Mesendoderm (in vitro differentiated cells): Measurements from ENCODE around the gene FAM9C.
"Not testable (repeated sequence)": the region's sequence is repeated elsewhere in the genome, so short reads cannot be mapped to it uniquely, and the experiment has no call there.

Experiments
- DNase-seq: peaks from one replicate; pipeline ENCODE4 v3.0.0; 2013
- H2AK5ac ChIP-seq: 2 replicates; pipeline ENCODE4 v1.6.1; 2013; ENCODE audit warnings: low read length, inconsistent platforms
- H2BK120ac ChIP-seq: 2 replicates; pipeline ENCODE4 v1.6.1; 2013; ENCODE audit warnings: low read depth, mild to moderate bottlenecking, low read length, moderate library complexity, mixed read lengths
- H2BK15ac ChIP-seq: replicated peaks from 2 replicates; pipeline ENCODE4 v1.6.1; 2013; ENCODE audit warnings: low read depth, mild to moderate bottlenecking, moderate library complexity
- H2BK5ac ChIP-seq: 2 replicates; pipeline ENCODE4 v1.6.1; 2013; ENCODE audit warnings: low read length, inconsistent platforms
- H3K18ac ChIP-seq: 2 replicates; pipeline ENCODE4 v1.6.1; 2013; ENCODE audit warnings: mild to moderate bottlenecking, low read length, mixed read lengths
- H3K23ac ChIP-seq: one replicate; pipeline ENCODE4 v1.6.1; 2013; ENCODE audit warnings: low read length
- H3K27ac ChIP-seq: 2 replicates; pipeline ENCODE4 v1.5.1; 2013; ENCODE audit warnings: low read depth, mild to moderate bottlenecking, inconsistent platforms, low read length, moderate library complexity
- H3K27me3 ChIP-seq: 2 replicates; pipeline ENCODE4 v1.6.1; 2013; ENCODE audit warnings: low read length, control low read depth, mild to moderate bottlenecking, inconsistent platforms; ENCODE audit not compliant: insufficient read depth, poor library complexity
- H3K36me3 ChIP-seq: 2 replicates; pipeline ENCODE4 v1.6.1; 2013; ENCODE audit warnings: low read length, inconsistent platforms; ENCODE audit not compliant: control insufficient read depth, insufficient read depth
- H3K4ac ChIP-seq: one replicate; pipeline ENCODE4 v1.6.1; 2013; ENCODE audit warnings: low read depth, mild to moderate bottlenecking, low read length, moderate library complexity
- H3K4me1 ChIP-seq: 2 replicates; pipeline ENCODE4 v1.6.1; 2013; ENCODE audit warnings: low read depth, low read length, inconsistent platforms; ENCODE audit not compliant: control insufficient read depth
- H3K4me2 ChIP-seq: 2 replicates; pipeline ENCODE4 v1.6.1; 2013; ENCODE audit warnings: low read length
- H3K4me3 ChIP-seq: 2 replicates; pipeline ENCODE4 v1.5.1; 2013; ENCODE audit warnings: mild to moderate bottlenecking, low read length
- H3K56ac ChIP-seq: one replicate; pipeline ENCODE4 v1.6.1; 2013; ENCODE audit warnings: low read length
- H3K79me1 ChIP-seq: 2 replicates; pipeline ENCODE4 v1.6.1; 2013; ENCODE audit warnings: low read length, inconsistent platforms
- H3K79me2 ChIP-seq: 2 replicates; pipeline ENCODE4 v1.6.1; 2013; ENCODE audit warnings: mild to moderate bottlenecking, low read length; ENCODE audit not compliant: control insufficient read depth, insufficient read depth
- H3K9ac ChIP-seq: 2 replicates; pipeline ENCODE4 v1.6.1; 2013; ENCODE audit warnings: low read length, inconsistent platforms
- H4K5ac ChIP-seq: one replicate; pipeline ENCODE4 v1.6.1; 2013; ENCODE audit warnings: low read length
- H4K8ac ChIP-seq: one replicate; pipeline ENCODE4 v1.6.1; 2013; ENCODE audit warnings: low read depth, mild to moderate bottlenecking, control low read depth, low read length, moderate library complexity
- WGBS: extraction: QIAGEN DNeasy Blood & Tissue Kit; methylation state at CpG from one replicate; pipeline ENCODE4 v1.1.7; 2013; ENCODE audit warnings: low lambda C conversion rate, missing lambda C conversion rate; ENCODE audit not compliant: insufficient coverage; ENCODE audit errors: extremely low coverage; 5-methylcytosine and 5-hydroxymethylcytosine counted together

Gene FAM9C

DNA sequence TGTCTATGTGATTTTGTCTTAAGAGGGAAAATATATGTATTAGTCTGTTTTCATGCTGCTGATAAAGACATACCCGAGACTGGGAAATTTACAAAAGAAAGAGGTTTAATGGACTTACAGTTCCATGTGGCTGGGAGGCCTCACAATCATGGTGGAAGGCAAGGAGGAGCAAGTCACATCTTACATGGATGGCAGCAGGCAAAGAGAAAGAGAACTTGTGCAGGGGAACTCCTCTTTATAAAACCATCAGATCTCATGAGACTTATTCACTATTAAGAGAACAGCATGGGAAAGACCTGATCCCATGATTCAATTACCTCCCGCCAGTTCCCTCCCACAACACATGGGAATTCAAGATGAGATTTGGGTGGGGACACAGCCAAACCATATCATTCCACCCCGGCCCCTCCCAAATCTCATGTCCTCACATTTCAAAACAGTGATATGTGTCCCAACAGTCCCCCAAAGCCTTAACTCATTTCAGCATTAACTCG is 16.8 kb upstream of the FAM9C start:
- not testable (repeated sequence) for H3K79me2 ChIP-seq, H2BK5ac ChIP-seq, H2BK120ac ChIP-seq, H2BK15ac ChIP-seq, H3K4me2 ChIP-seq, H3K4me3 ChIP-seq, H3K27ac ChIP-seq, H4K5ac ChIP-seq, H3K27me3 ChIP-seq, H3K56ac ChIP-seq, H3K79me1 ChIP-seq, H2AK5ac ChIP-seq, H4K8ac ChIP-seq, H3K36me3 ChIP-seq, H3K18ac ChIP-seq, H3K4ac ChIP-seq, DNase-seq, H3K23ac ChIP-seq, H3K4me1 ChIP-seq, H3K9ac ChIP-seq
- WGBS = no CpG with 5 or more reads among the region's 4 CpGs

GRCh38 chrX:13059637-13060499 is 15.4 kb upstream of the FAM9C start:
- no peak overlapping the region for H2AK5ac ChIP-seq
- H3K23ac ChIP-seq = no peak overlapping the region
- H3K56ac ChIP-seq = no peak overlapping the region
- no peaks in the 10 kb centered on the region for H3K79me2 ChIP-seq
- H3K4me2 ChIP-seq = no peak overlapping the region
- DNase-seq = peak; percentile 46
- no CpG with 5 or more reads among the region's 3 CpGs for WGBS
- no peak overlapping the region for H3K18ac ChIP-seq
- no peaks in the 10 kb centered on the region for H3K79me1 ChIP-seq
- no peak overlapping the region for H2BK5ac ChIP-seq
- H3K4me3 ChIP-seq = no peak overlapping the region
- H3K27me3 ChIP-seq = no peaks in the 10 kb centered on the region
- H2BK15ac ChIP-seq = no peak overlapping the region
- H2BK120ac ChIP-seq = no peak overlapping the region
- H3K27ac ChIP-seq = no peak overlapping the region
- no peak overlapping the region for H3K4ac ChIP-seq
- H3K36me3 ChIP-seq = no peaks in the 10 kb centered on the region
- H4K5ac ChIP-seq = no peak overlapping the region
- H3K4me1 ChIP-seq = no peaks in the 10 kb centered on the region
- no peak overlapping the region for H3K9ac ChIP-seq
- no peak overlapping the region for H4K8ac ChIP-seq

DNA sequence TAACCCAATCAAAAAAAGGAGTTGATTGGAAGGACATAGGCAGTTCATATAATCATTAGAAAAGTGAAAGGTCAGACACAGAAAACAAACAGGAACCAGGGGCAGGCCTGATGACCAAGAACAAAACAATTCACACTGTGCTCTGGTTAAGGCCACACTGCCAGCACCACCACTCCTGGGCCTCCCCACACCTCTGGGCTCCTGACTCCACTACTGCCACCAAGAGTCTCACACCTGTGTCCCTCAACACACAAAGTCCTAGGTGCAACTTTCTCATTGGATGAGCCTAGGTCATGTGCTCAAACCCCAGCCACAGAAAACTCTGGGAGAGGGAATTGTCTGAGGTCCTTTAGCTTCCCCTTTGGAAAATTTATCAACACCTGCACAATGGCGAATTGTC is 11.1 kb upstream of the FAM9C start:
- no peak overlapping the region for H3K18ac ChIP-seq
- no peaks in the 10 kb centered on the region for H3K36me3 ChIP-seq
- WGBS = no CpG with 5 or more reads among the region's 1 CpG
- no peak overlapping the region for H3K4me2 ChIP-seq
- no peak overlapping the region for H2BK120ac ChIP-seq
- no peak overlapping the region for H3K27ac ChIP-seq
- no peak overlapping the region for H3K9ac ChIP-seq
- H3K79me1 ChIP-seq = no peaks in the 10 kb centered on the region
- H3K79me2 ChIP-seq = no peaks in the 10 kb centered on the region
- H2BK5ac ChIP-seq = no peak overlapping the region
- H3K4me3 ChIP-seq = no peak overlapping the region
- H2AK5ac ChIP-seq = no peak overlapping the region
- no peak overlapping the region for H3K4ac ChIP-seq
- no peak overlapping the region for H4K8ac ChIP-seq
- H4K5ac ChIP-seq = no peak overlapping the region
- H2BK15ac ChIP-seq = no peak overlapping the region
- no peak overlapping the region for H3K23ac ChIP-seq
- no peaks in the 10 kb centered on the region for H3K27me3 ChIP-seq
- H3K4me1 ChIP-seq = no peaks in the 10 kb centered on the region
- DNase-seq = peak; percentile 14
- no peak overlapping the region for H3K56ac ChIP-seq

DNA sequence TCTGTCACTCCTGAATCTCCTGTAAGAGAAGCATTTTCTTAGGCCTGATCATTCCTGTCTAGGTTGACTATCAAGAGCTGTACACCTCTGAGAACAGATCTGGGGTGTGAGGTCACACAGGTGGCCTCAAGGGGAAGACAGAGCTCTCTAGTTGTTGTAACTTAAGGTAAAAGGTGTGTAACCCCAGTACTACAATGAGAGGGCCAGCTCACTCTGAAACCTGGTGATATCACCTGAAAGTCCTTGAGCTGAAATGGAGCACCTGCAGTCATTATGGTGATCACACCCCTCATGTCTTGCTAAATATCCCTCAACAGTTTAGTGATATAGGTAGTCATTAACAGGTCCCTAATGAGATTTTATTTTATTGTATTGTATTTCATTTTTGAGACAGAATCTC is 8.8 kb upstream of the FAM9C start:
- H2BK120ac ChIP-seq = no peak overlapping the region
- H3K27me3 ChIP-seq = no peaks in the 10 kb centered on the region
- H3K4me2 ChIP-seq = no peak overlapping the region
- no peaks in the 10 kb centered on the region for H3K4me1 ChIP-seq
- H3K79me1 ChIP-seq = no peaks in the 10 kb centered on the region
- no peak overlapping the region for H3K9ac ChIP-seq
- H3K4me3 ChIP-seq = no peak overlapping the region
- no peaks in the 10 kb centered on the region for H3K79me2 ChIP-seq
- H4K8ac ChIP-seq = no peak overlapping the region
- no peaks in the 10 kb centered on the region for H3K36me3 ChIP-seq
- H3K4ac ChIP-seq = no peak overlapping the region
- H3K23ac ChIP-seq = no peak overlapping the region
- H3K18ac ChIP-seq = no peak overlapping the region
- no peak overlapping the region for H2BK15ac ChIP-seq
- no peak overlapping the region for H2AK5ac ChIP-seq
- no peak overlapping the region for H2BK5ac ChIP-seq
- no peak overlapping the region for H3K56ac ChIP-seq
- no peak overlapping the region for H4K5ac ChIP-seq
- no peak overlapping the region for H3K27ac ChIP-seq
- no peak for DNase-seq

DNA sequence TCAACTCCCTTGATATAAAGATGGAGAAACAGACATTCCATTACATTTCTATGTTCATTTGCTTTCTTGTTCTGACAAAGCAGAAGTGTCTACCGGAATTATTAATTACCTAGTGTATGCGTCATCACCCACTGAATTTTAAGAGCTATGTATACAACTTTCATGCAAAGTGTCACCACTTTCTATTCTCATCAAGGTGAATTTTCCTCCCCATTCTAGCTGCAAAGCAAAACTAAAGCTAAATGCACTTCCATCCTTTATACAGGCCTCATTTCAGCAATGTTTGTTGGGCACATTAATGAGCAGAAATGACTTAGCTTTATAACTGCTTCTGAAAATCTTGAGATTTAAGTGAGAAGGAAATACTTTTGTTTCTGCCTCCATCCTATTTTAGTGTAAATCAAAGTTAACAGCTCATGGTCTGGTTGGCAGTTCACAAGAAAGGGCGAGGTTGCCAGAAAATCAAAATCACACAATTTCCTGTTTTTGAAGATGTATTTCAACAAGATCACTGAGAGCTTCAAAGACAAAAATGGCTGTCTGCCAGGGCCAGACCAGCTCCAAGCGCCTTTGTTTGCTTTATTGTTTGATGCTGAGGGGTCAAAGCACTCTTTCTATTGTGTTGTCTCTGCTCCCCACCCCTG is 7.2 kb upstream of the FAM9C start:
- no peaks in the 10 kb centered on the region for H3K27me3 ChIP-seq
- no peak overlapping the region for H3K23ac ChIP-seq
- WGBS = no CpG with 5 or more reads among the region's 4 CpGs
- H2BK120ac ChIP-seq = no peak overlapping the region
- H2BK15ac ChIP-seq = no peak overlapping the region
- no peak overlapping the region for H2BK5ac ChIP-seq
- H3K18ac ChIP-seq = no peak overlapping the region
- H3K79me1 ChIP-seq = no peaks in the 10 kb centered on the region
- H4K8ac ChIP-seq = no peak overlapping the region
- no peak overlapping the region for H3K4ac ChIP-seq
- H3K4me3 ChIP-seq = no peak overlapping the region
- no peak overlapping the region for H3K27ac ChIP-seq
- H3K4me2 ChIP-seq = no peak overlapping the region
- DNase-seq = no peak
- no peaks in the 10 kb centered on the region for H3K79me2 ChIP-seq
- no peaks in the 10 kb centered on the region for H3K36me3 ChIP-seq
- no peak overlapping the region for H3K56ac ChIP-seq
- H2AK5ac ChIP-seq = no peak overlapping the region
- H4K5ac ChIP-seq = no peak overlapping the region
- H3K4me1 ChIP-seq = no peaks in the 10 kb centered on the region
- no peak overlapping the region for H3K9ac ChIP-seq
